HL-60 (cell line): ENCODE measurements around the gene DAPK1.

Experiments
- DNase-seq, 2 experiments: peaks; one replicate each; pipeline ENCODE4 v3.0.0-alpha.2; 2010 to 2020; ENCODE audit warnings: low read depth in 1 of 2, low spot score in 1 of 2
- H3K27ac ChIP-seq: fragments of 250-450 bp; sonication (Bioruptor Pico); replicated peaks from 2 replicates; pipeline ENCODE4 v1.5.1; 2020; ENCODE audit warnings: mild to moderate bottlenecking, moderate library complexity
- H3K27me3 ChIP-seq: fragments of 250-450 bp; sonication (Bioruptor Pico); 2 replicates; pipeline ENCODE4 v1.5.1; 2021; ENCODE audit warnings: mild to moderate bottlenecking, moderate library complexity; ENCODE audit not compliant: insufficient read depth, poor library complexity, severe bottlenecking
- H3K4me3 ChIP-seq: replicated peaks from 2 replicates; pipeline ENCODE4 v1.5.1; 2011; ENCODE audit warnings: mild to moderate bottlenecking, control low read depth, low read length; ENCODE audit not compliant: insufficient read depth
- GABPA ChIP-seq: IDR thresholded peaks from 2 replicates; pipeline ENCODE4 v1.6.1; 2012; ENCODE audit warnings: low read depth
- POLR2AphosphoS5 ChIP-seq: IDR thresholded peaks from 2 replicates; pipeline ENCODE4 v1.6.1; 2012; ENCODE audit warnings: low read depth
- SPI1 ChIP-seq: IDR thresholded peaks from 2 replicates; pipeline ENCODE4 v1.6.1; 2012; ENCODE audit warnings: low read depth, mild to moderate bottlenecking, borderline replicate concordance
- TF ChIP-seq, protein P1 (sequence below): IDR thresholded peaks from 2 replicates; pipeline ENCODE4 v1.6.1; 2012; ENCODE audit warnings: low read depth; ENCODE audit not compliant: insufficient replicate concordance
- TF ChIP-seq, protein P2 (sequence below): IDR thresholded peaks from one replicate; pipeline ENCODE4 v1.5.1; 2011; ENCODE audit warnings: low read length, control low read depth, inconsistent platforms; ENCODE audit not compliant: insufficient read depth

Gene DAPK1

GRCh38 chr9:87494970-87495471, 2.6 kb upstream of the DAPK1 start:
- peaks cover 18% of the 10 kb centered on the region for H3K27me3 ChIP-seq

DNA sequence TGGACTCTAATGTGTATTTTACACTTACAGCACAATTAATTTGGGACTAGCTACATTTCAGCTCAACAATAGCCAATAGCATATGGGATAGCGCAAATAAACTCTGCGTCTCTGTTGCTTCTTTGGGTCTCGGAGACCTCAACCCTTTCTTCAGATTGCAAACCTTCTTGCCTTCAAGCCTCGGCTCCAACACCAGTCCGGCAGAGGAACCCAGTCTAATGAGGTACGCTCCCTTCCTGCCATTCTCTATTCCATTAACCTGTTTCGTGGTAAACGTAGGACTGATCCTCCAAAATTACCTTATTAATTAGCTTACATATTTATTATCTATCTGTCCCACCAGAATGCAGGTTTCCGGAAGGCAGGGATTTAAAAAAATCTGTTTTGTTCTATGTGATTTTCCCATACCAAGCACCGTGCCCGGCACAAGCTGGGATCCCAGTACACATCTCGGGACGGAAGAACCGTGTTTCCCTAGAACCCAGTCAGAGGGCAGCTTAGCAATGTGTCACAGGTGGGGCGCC, 525 bp upstream of the DAPK1 start:
- Histone ChIP-seq H3K27ac (no peak overlapping the region), H3K4me3 (peak overlapping the region; percentile 31; the same call in 1 of the 2 replicates), H3K27me3 (peaks cover 18% of the 10 kb centered on the region)
- TF ChIP-seq POLR2AphosphoS5 (no peak), SPI1 (no peak), GABPA (no peak)
- TF ChIP-seq, protein P1, sequence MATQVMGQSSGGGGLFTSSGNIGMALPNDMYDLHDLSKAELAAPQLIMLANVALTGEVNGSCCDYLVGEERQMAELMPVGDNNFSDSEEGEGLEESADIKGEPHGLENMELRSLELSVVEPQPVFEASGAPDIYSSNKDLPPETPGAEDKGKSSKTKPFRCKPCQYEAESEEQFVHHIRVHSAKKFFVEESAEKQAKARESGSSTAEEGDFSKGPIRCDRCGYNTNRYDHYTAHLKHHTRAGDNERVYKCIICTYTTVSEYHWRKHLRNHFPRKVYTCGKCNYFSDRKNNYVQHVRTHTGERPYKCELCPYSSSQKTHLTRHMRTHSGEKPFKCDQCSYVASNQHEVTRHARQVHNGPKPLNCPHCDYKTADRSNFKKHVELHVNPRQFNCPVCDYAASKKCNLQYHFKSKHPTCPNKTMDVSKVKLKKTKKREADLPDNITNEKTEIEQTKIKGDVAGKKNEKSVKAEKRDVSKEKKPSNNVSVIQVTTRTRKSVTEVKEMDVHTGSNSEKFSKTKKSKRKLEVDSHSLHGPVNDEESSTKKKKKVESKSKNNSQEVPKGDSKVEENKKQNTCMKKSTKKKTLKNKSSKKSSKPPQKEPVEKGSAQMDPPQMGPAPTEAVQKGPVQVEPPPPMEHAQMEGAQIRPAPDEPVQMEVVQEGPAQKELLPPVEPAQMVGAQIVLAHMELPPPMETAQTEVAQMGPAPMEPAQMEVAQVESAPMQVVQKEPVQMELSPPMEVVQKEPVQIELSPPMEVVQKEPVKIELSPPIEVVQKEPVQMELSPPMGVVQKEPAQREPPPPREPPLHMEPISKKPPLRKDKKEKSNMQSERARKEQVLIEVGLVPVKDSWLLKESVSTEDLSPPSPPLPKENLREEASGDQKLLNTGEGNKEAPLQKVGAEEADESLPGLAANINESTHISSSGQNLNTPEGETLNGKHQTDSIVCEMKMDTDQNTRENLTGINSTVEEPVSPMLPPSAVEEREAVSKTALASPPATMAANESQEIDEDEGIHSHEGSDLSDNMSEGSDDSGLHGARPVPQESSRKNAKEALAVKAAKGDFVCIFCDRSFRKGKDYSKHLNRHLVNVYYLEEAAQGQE, result no peak
- TF ChIP-seq, protein P2, sequence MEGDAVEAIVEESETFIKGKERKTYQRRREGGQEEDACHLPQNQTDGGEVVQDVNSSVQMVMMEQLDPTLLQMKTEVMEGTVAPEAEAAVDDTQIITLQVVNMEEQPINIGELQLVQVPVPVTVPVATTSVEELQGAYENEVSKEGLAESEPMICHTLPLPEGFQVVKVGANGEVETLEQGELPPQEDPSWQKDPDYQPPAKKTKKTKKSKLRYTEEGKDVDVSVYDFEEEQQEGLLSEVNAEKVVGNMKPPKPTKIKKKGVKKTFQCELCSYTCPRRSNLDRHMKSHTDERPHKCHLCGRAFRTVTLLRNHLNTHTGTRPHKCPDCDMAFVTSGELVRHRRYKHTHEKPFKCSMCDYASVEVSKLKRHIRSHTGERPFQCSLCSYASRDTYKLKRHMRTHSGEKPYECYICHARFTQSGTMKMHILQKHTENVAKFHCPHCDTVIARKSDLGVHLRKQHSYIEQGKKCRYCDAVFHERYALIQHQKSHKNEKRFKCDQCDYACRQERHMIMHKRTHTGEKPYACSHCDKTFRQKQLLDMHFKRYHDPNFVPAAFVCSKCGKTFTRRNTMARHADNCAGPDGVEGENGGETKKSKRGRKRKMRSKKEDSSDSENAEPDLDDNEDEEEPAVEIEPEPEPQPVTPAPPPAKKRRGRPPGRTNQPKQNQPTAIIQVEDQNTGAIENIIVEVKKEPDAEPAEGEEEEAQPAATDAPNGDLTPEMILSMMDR, result no peak
- DNase-seq, result no peak

More at GRCh38 chr9:87494970-87495471, 2.6 kb upstream of the DAPK1 start:
- TF ChIP-seq, protein P1, result no peak
- TF ChIP-seq, protein P2, result no peak
- TF ChIP-seq SPI1, result no peak
- H3K27ac ChIP-seq, result no peak overlapping the region
- DNase-seq, result no peak
- H3K4me3 ChIP-seq, result no peak overlapping the region

DNA sequence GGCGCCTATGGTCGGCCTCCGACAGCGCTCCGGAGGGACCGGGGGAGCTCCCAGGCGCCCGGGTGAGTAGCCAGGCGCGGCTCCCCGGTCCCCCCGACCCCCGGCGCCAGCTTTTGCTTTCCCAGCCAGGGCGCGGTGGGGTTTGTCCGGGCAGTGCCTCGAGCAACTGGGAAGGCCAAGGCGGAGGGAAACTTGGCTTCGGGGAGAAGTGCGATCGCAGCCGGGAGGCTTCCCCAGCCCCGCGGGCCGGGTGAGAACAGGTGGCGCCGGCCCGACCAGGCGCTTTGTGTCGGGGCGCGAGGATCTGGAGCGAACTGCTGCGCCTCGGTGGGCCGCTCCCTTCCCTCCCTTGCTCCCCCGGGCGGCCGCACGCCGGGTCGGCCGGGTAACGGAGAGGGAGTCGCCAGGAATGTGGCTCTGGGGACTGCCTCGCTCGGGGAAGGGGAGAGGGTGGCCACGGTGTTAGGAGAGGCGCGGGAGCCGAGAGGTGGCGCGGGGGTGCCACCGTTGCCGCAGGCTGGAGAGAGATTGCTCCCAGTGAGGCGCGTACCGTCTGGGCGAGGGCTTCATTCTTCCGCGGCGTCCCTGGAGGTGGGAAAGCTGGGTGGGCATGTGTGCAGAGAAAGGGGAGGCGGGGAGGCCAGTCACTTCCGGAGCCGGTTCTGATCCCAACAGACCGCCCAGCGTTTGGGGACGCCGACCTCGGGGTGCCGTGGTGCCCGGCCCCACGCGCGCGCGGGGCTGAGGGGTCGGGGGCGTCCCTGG, 561 bp downstream of the DAPK1 start:
- H3K27me3 ChIP-seq, result peaks cover 18% of the 10 kb centered on the region
- H3K4me3 ChIP-seq, result peak overlapping the region; percentile 31
- H3K27ac ChIP-seq, result no peak overlapping the region
- DNase-seq, result no peak
- no peak for TF ChIP-seq GABPA
- TF ChIP-seq, protein P2, result no peak
